HUES48 (cell line): ENCODE data around the gene TMEM163.

Experiments used
- H3K27ac ChIP-seq: one replicate; pipeline ENCODE4 v1.7.0; 2013; ENCODE audit warnings: low read depth, low read length, inconsistent platforms
- H3K27me3 ChIP-seq: 2 replicates; pipeline ENCODE4 v1.6.1; 2013; ENCODE audit warnings: mild to moderate bottlenecking, low read length; ENCODE audit not compliant: control insufficient read depth, insufficient read depth
- H3K36me3 ChIP-seq: 2 replicates; pipeline ENCODE4 v1.6.1; 2013; ENCODE audit warnings: low read length; ENCODE audit not compliant: control insufficient read depth, insufficient read depth
- H3K4me1 ChIP-seq: 2 replicates; pipeline ENCODE4 v1.6.1; 2013; ENCODE audit warnings: mild to moderate bottlenecking, low read length; ENCODE audit not compliant: control insufficient read depth, insufficient read depth
- H3K4me3 ChIP-seq: 2 replicates; pipeline ENCODE4 v1.5.1; 2013; ENCODE audit warnings: mild to moderate bottlenecking, low read depth, low read length
- H3K9ac ChIP-seq: 2 replicates; pipeline ENCODE4 v1.6.1; 2013; ENCODE audit warnings: mild to moderate bottlenecking, low read depth, low read length, moderate library complexity
- H3K9me3 ChIP-seq: 2 replicates; pipeline ENCODE4 v1.6.1; 2013; ENCODE audit warnings: low read length; ENCODE audit not compliant: control insufficient read depth, insufficient read depth

Gene TMEM163

DNA sequence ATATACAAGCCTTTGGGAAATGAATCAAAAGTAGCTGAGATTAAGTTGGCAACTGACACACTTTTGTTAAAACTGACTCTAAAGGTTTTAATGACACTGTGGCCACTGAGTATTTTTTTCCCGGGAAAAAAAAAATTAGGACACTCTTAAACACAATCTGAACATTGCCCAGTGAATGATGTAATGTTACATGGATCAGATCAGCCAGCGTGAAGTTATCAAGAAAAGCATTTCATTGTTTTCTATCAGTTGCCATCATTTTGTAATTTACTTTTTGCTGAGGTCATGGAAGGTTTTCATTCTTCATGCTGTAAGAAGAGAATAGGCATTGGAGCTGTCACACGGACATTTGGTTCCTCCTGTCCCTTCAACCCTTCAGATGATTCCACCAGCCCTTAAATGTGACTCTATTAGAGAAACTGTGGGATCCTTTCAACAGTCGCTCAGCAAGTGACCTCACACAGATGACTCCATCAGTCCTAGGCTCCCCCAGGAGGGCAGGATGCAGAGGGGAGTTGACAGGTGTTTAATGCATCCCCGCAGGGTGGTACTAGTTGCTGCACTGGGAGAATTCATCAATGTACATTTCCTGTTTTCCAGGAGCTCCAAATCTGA lies 300.7 kb downstream of the TMEM163 start:
- no peaks in the 10 kb centered on the region for H3K9me3 ChIP-seq
- H3K36me3 ChIP-seq: peaks cover 9% of the 10 kb centered on the region
- no peak overlapping the region for H3K9ac ChIP-seq
- H3K27ac ChIP-seq: no peak overlapping the region
- H3K4me1 ChIP-seq: no peaks in the 10 kb centered on the region
- no peaks in the 10 kb centered on the region for H3K27me3 ChIP-seq
- no peak overlapping the region for H3K4me3 ChIP-seq

DNA sequence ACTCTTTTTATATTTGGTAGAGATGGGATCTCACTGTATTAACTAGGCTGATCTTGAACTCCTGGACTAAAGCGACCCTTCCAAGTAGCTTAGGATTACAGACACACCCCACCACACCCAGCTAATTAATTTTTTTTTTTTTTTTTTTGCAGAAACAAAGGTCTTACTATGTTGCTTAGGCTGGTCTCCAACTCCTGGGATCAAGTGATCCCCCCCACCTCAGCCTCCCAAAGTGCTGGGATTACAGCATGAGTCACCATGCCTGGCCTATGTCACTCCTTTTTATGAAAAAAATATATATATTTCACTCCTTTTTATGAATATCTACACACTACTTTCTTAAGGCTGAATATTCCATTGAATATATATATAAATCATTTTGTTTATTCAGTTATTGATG lies 302.2 kb downstream of the TMEM163 start:
- Histone ChIP-seq H3K27me3 (no peaks in the 10 kb centered on the region), H3K4me1 (peaks cover 3% of the 10 kb centered on the region; the same call in 1 of the 2 replicates), H3K9me3 (no peaks in the 10 kb centered on the region), H3K9ac (no peak overlapping the region), H3K27ac (no peak overlapping the region), H3K36me3 (peaks cover 4% of the 10 kb centered on the region), H3K4me3 (no peak overlapping the region)

GRCh38 chr2:134416018-134416417 lies 302.8 kb downstream of the TMEM163 start:
- Histone ChIP-seq H3K4me3 (no peak overlapping the region), H3K9me3 (no peaks in the 10 kb centered on the region), H3K36me3 (peaks cover 4% of the 10 kb centered on the region), H3K27me3 (no peaks in the 10 kb centered on the region), H3K27ac (no peak overlapping the region), H3K4me1 (peaks cover 7% of the 10 kb centered on the region; the same call in 1 of the 2 replicates), H3K9ac (no peak overlapping the region)

GRCh38 chr2:134413912-134414311 lies 304.9 kb downstream of the TMEM163 start:
- no peaks in the 10 kb centered on the region for H3K27me3 ChIP-seq
- H3K9ac ChIP-seq: no peak overlapping the region
- no peaks in the 10 kb centered on the region for H3K9me3 ChIP-seq
- no peak overlapping the region for H3K4me3 ChIP-seq
- H3K4me1 ChIP-seq: peaks cover 7% of the 10 kb centered on the region; the same call in 1 of the 2 replicates
- H3K36me3 ChIP-seq: peaks cover 4% of the 10 kb centered on the region
- no peak overlapping the region for H3K27ac ChIP-seq

DNA sequence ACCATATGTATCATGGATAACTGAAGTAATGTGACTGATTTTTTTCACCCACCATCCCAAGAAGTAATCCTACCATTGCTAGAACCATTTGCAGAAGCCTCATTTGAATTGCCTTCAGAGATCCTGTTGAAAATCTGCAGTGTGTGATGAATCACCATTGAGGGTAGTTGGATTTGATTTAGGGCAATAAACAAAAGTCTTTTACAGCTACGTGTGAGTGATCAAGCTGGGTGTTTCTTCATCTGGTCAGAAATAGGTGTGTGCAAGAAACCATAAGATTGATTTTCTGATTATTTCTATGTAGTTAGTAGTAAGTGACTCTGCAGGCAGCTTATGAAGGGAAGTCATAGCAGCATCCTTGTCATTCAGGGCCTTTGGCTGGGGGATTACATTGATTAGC lies 305.4 kb downstream of the TMEM163 start:
- H3K9ac ChIP-seq: no peak overlapping the region
- H3K4me1 ChIP-seq: peaks cover 7% of the 10 kb centered on the region; the same call in 1 of the 2 replicates
- H3K36me3 ChIP-seq: peaks cover 4% of the 10 kb centered on the region
- no peak overlapping the region for H3K4me3 ChIP-seq
- H3K27me3 ChIP-seq: no peaks in the 10 kb centered on the region
- H3K9me3 ChIP-seq: no peaks in the 10 kb centered on the region
- H3K27ac ChIP-seq: no peak overlapping the region

GRCh38 chr2:134412639-134412999 lies 306.2 kb downstream of the TMEM163 start:
- Histone ChIP-seq H3K27ac (no peak overlapping the region), H3K36me3 (peaks cover 4% of the 10 kb centered on the region), H3K4me3 (no peak overlapping the region), H3K27me3 (no peaks in the 10 kb centered on the region), H3K4me1 (peaks cover 7% of the 10 kb centered on the region; the same call in 1 of the 2 replicates), H3K9me3 (no peaks in the 10 kb centered on the region), H3K9ac (no peak overlapping the region)

DNA sequence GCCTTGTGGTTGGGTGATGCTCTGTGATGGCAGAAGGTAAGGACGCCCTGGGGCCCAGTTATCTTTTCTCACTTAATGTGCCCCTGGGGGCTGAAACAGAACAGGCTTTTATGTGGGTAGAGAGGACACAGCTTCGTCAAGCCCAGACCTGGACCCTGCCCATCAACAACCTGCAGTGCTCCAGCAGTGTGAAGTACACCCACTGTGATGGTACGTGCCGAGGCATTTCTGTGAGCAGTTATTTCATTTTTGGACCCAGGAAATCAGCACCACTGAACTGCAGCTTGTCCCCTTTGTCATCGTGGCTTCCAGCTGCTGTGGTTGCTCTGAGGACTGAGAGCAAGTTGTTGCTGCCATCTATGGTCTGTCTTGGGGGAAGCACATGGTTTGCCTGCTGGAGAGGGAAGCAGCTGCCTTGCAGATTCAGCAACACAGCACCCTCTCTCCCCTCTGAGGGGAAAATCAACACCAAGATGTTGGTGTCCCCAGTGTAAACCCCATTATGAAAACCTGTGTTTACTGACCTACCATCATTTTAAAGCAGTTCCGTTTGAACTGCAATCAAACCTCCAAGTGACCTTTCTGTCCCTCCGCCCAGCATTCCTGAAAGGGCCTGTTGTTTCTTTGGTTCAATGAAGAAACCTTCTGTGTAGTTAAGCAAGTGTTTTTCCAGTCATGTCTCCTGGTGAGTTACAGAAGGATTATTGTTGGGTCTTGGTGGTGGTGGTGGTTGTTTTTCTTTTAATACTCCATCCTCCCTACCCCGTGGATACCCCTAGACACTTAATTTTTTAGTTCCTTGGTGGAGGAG lies 306.8 kb downstream of the TMEM163 start:
- Histone ChIP-seq H3K9ac (no peak overlapping the region), H3K4me1 (peaks cover 7% of the 10 kb centered on the region; the same call in 1 of the 2 replicates), H3K27ac (peak overlapping the region; percentile 16), H3K4me3 (no peak overlapping the region), H3K36me3 (peaks cover 4% of the 10 kb centered on the region), H3K9me3 (no peaks in the 10 kb centered on the region), H3K27me3 (no peaks in the 10 kb centered on the region)

- Histone ChIP-seq H3K36me3 (peaks cover 4% of the 10 kb centered on the region), H3K27me3 (no peaks in the 10 kb centered on the region), H3K9me3 (no peaks in the 10 kb centered on the region), H3K27ac (peak overlapping the region; percentile 16), H3K9ac (no peak overlapping the region), H3K4me3 (no peak overlapping the region), H3K4me1 (peaks cover 7% of the 10 kb centered on the region; the same call in 1 of the 2 replicates)
Observed at GRCh38 chr2:134411279-134411827, 307.4 kb downstream of the TMEM163 start.

DNA sequence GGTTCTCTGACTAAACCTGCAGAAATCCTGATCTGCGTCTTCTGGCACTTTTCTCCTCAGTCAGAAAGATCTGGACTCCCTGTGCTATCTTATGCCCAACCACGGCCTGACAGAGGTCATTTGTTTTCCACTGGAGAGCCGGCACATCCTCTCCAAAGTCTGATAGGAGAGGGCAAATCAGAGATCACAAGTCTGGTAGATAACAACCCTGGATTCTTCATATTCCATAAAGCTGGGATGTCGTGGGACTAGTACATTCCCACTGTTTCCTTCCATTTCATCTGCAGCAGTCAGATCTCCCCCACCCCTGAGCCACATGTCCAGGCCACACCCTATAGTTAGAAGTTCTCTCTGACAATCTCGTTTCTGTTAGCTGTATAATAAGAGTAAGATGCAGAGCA lies 308.0 kb downstream of the TMEM163 start:
- H3K9me3 ChIP-seq: no peaks in the 10 kb centered on the region
- H3K27me3 ChIP-seq: no peaks in the 10 kb centered on the region
- peaks cover 4% of the 10 kb centered on the region for H3K36me3 ChIP-seq
- H3K27ac ChIP-seq: no peak overlapping the region
- no peak overlapping the region for H3K9ac ChIP-seq
- H3K4me1 ChIP-seq: peaks cover 7% of the 10 kb centered on the region; the same call in 1 of the 2 replicates
- H3K4me3 ChIP-seq: no peak overlapping the region

DNA sequence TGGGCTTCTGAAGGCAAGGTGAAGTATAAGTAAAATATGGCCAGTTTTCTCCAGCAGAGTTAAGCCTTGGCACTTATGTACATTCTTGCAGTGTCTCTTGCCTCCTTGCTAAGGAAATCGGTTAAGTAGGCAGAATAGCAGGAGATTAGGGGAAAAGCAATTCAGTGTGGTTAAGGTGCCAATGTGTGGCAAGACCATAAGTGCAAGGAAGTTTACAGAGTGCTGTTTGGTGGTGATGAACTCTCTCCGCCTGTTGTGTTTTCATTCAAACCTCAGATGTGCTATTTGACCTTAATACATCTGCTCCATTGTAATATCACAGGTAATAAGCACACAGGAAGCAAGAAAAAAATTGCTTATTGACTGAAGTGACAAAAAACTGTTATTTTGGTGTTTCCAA lies 308.8 kb downstream of the TMEM163 start:
- Histone ChIP-seq H3K9ac (no peak overlapping the region), H3K27ac (no peak overlapping the region), H3K4me3 (no peak overlapping the region), H3K9me3 (no peaks in the 10 kb centered on the region), H3K36me3 (peaks cover 4% of the 10 kb centered on the region), H3K27me3 (no peaks in the 10 kb centered on the region), H3K4me1 (peaks cover 7% of the 10 kb centered on the region; the same call in 1 of the 2 replicates)

- Histone ChIP-seq H3K4me1 (peaks cover 7% of the 10 kb centered on the region; the same call in 1 of the 2 replicates), H3K36me3 (peaks cover 11% of the 10 kb centered on the region), H3K4me3 (no peak overlapping the region), H3K27ac (no peak overlapping the region), H3K27me3 (no peaks in the 10 kb centered on the region), H3K9me3 (no peaks in the 10 kb centered on the region), H3K9ac (no peak overlapping the region)
Observed at GRCh38 chr2:134408791-134409190, 310.0 kb downstream of the TMEM163 start.
